ENCODE data around the gene SND1. TPM values are rescaled to one million over a fixed set of nuclear protein-coding genes. Genes with fewer than 3 reads are reported as not detected.
A peak's percentile ranks its signal among the peaks of the same experiment; 100 is the strongest.

Gene SND1
- total and polyA plus RNA-seq, 10 donors = 61.7 to 173 (median 116) TPM

GRCh38 chr7:127818306-127818705 lies 166.3 kb downstream of the SND1 start:
- no peak overlapping the region for H3K4me3 ChIP-seq
- no peaks in the 10 kb centered on the region for H3K36me3 ChIP-seq
- intact Hi-C loops (cut with DNase I; ENCODE audit: low total_unique reads) = no loop called here
- 96 to 98% (median 98%) methylated on average over 2 of the region's 2 CpGs for WGBS, 5 donors
- H3K27me3 ChIP-seq (replicated peaks in 1 of 7) = no peaks in the 10 kb centered on the region
- no peaks in the 10 kb centered on the region for H3K9me3 ChIP-seq
- peaks cover 0 to 38% (median 19%) of the 10 kb centered on the region in 6 donors for H3K4me1 ChIP-seq
- no peak for DNase-seq
- H3K27ac ChIP-seq = no peak overlapping the region
- no peak for TF ChIP-seq POLR2AphosphoS5 (IDR thresholded peaks at IDR 0.05)
- no peak for TF ChIP-seq POLR2A (IDR thresholded peaks at IDR 0.05)
- TF ChIP-seq CTCF (IDR thresholded peaks at IDR 0.05 in 8 of 11, conservative IDR thresholded peaks at IDR 0.05 in 3 of 11) = no peak

- no peaks in the 10 kb centered on the region for H3K27me3 ChIP-seq (replicated peaks in 1 of 7)
- H3K27ac ChIP-seq = peak overlapping the region in 2 of 8 donors; percentile 3 to 41
- no peak overlapping the region for H3K4me3 ChIP-seq
- no peaks in the 10 kb centered on the region for H3K9me3 ChIP-seq
- no peaks in the 10 kb centered on the region for H3K36me3 ChIP-seq
- DNase-seq = no peak
- no peak for TF ChIP-seq POLR2AphosphoS5 (IDR thresholded peaks at IDR 0.05)
- TF ChIP-seq CTCF (IDR thresholded peaks at IDR 0.05 in 8 of 11, conservative IDR thresholded peaks at IDR 0.05 in 3 of 11) = no peak
- 48 to 60% (median 55%) methylated on average over 4 of the region's 4 CpGs for whole genome bisulfite sequencing, 5 donors
- H3K4me1 ChIP-seq = peaks cover 0 to 35% (median 18%) of the 10 kb centered on the region in 6 donors
- intact Hi-C loops (cut with DNase I; ENCODE audit: low total_unique reads) = no loop called here
Measured at GRCh38 chr7:127819975-127820731, 168.2 kb downstream of the SND1 start.

- Histone ChIP-seq H3K27ac (peak overlapping the region in 2 of 8 donors; percentile 3 to 41), H3K9me3 (no peaks in the 10 kb centered on the region), H3K36me3 (no peaks in the 10 kb centered on the region), H3K4me1 (peaks cover 0 to 35% (median 18%) of the 10 kb centered on the region in 6 donors), H3K27me3 (replicated peaks in 1 of 7) (no peaks in the 10 kb centered on the region), H3K4me3 (no peak overlapping the region)
- DNase-seq = no peak
- TF ChIP-seq POLR2A (IDR thresholded peaks at IDR 0.05) = no peak
- TF ChIP-seq POLR2AphosphoS5 (IDR thresholded peaks at IDR 0.05) = no peak
- no peak for TF ChIP-seq CTCF (IDR thresholded peaks at IDR 0.05 in 8 of 11, conservative IDR thresholded peaks at IDR 0.05 in 3 of 11)
- 92 to 97% (median 94%) methylated on average over 2 of the region's 2 CpGs for WGBS, 5 donors
- intact Hi-C loops (cut with DNase I; ENCODE audit: low total_unique reads) = no loop called here
Measured at GRCh38 chr7:127820732-127821085, 168.7 kb downstream of the SND1 start.

GRCh38 chr7:127821146-127821545 lies 169.2 kb downstream of the SND1 start:
- H3K36me3 ChIP-seq = no peaks in the 10 kb centered on the region
- H3K4me3 ChIP-seq = no peak overlapping the region
- DNase-seq = no peak
- peaks cover 0 to 35% (median 18%) of the 10 kb centered on the region in 6 donors for H3K4me1 ChIP-seq
- 96 to 100% (median 100%) methylated on average over 1 of the region's 1 CpG for WGBS, 5 donors
- H3K27ac ChIP-seq = no peak overlapping the region
- intact Hi-C loops (cut with DNase I; ENCODE audit: low total_unique reads) = no loop called here
- H3K27me3 ChIP-seq (replicated peaks in 1 of 7) = no peaks in the 10 kb centered on the region
- TF ChIP-seq CTCF (IDR thresholded peaks at IDR 0.05 in 8 of 11, conservative IDR thresholded peaks at IDR 0.05 in 3 of 11) (no peak), POLR2A (IDR thresholded peaks at IDR 0.05) (no peak), POLR2AphosphoS5 (IDR thresholded peaks at IDR 0.05) (no peak)
- no peaks in the 10 kb centered on the region for H3K9me3 ChIP-seq
